ENCODE data around the gene CORO2A. TPM values are rescaled to one million over a fixed set of nuclear protein-coding genes. Genes with fewer than 3 reads are reported as not detected.

CORO2A gene
- total and polyA plus RNA-seq, 2 of the 8 experiments (the other 6 are each of a cell fraction or from before 2014, with no cell fraction given), result 13.7 to 27.9 TPM

DNA sequence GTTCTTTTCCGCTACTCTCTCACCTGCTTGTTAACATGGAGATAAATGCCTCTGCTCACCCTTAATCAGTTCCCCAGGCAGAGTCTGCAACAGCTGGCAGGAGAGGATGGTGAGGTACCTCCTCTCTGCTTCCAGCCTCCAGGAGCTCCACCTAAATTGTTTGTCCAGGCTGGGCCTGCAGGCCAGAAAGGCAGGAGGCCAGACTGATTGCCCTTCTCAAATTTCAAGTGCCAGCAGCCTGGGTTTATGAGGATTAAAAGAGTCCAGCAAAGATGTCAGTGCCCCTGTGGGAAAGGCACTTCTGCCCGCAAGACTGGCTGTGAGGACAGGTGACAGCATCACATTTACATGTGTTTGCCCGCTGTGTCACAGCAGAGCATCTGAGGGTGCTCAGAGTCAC lies 19.8 kb downstream of the CORO2A start:
- Histone ChIP-seq H2AK5ac (ENCODE audit: low read depth, low read length) (peak overlapping the region; percentile 90; the same call in 1 of the 2 replicates), H3K4me2 (ENCODE audit: insufficient read depth in 1 of 2, low read depth in 2 of 2, low read length in 2 of 2) (0 out of 4 replicates have a peak overlapping the region, but pooled peaks of 1 of the 2 experiments have one; percentile 36), H3K27ac (ENCODE audit: low read depth, low read length) (no peak overlapping the region), H3K4me3 (ENCODE audit: extremely low read depth in 1 of 4, insufficient read depth in 2 of 4, low read depth in 3 of 4, low read length in 4 of 4) (no peak overlapping the region), H3K56ac (replicated peaks; ENCODE audit: insufficient read length, low read depth, low read length) (no peak overlapping the region), H2BK20ac (ENCODE audit: low read length) (no peak overlapping the region), H2BK12ac (ENCODE audit: low read depth, low read length) (no peak overlapping the region), H3K9me3 (ENCODE audit: insufficient read depth in 2 of 2, low read depth in 1 of 2, low read length in 1 of 2) (no peaks in the 10 kb centered on the region), H2BK120ac (replicated peaks; ENCODE audit: low read depth, low read length) (no peak overlapping the region), H3K23me2 (ENCODE audit: low read depth, low read length) (no peaks in the 10 kb centered on the region), H4K20me1 (replicated peaks in 1 of 2; ENCODE audit: control insufficient read depth in 1 of 2, insufficient read depth in 2 of 2, low read length in 2 of 2) (peaks cover 2 to 5% of the 10 kb centered on the region in 2 experiments), H3K27me3 (replicated peaks in 1 of 4; ENCODE audit: control insufficient read depth in 3 of 4, extremely low read depth in 1 of 4, insufficient read depth in 3 of 4, low read length in 3 of 4) (no peaks in the 10 kb centered on the region), H3K4me1 (replicated peaks in 1 of 4; ENCODE audit: control insufficient read depth in 3 of 4, insufficient read depth in 4 of 4, low read length in 3 of 4) (peaks cover 10 to 29% (median 22%) of the 10 kb centered on the region in 4 experiments), H2BK15ac (ENCODE audit: low read length) (0 out of 2 replicates have a peak overlapping the region, but pooled peaks have one; percentile 31), H4K91ac (replicated peaks; ENCODE audit: insufficient read length, low read length) (no peak overlapping the region), H4K5ac (ENCODE audit: insufficient read length, low read depth, low read length) (no peak overlapping the region), H2AFZ (ENCODE audit: low read length) (no peak overlapping the region), H3K18ac (ENCODE audit: extremely low read depth, low read length) (no peak overlapping the region; the same call in 1 of the 2 replicates), H2BK5ac (ENCODE audit: low read depth, low read length) (no peak overlapping the region), H3K79me1 (ENCODE audit: low read depth, low read length) (peaks cover 7% of the 10 kb centered on the region; the same call in 1 of the 2 replicates), H3K23ac (ENCODE audit: insufficient read length) (no peak overlapping the region), H3K9ac (replicated peaks in 1 of 4; ENCODE audit: extremely low read depth in 1 of 4, low read depth in 3 of 4, low read length in 3 of 4) (no peak overlapping the region; a peak in 1 of 7 replicates), H3K36me3 (ENCODE audit: control insufficient read depth in 2 of 4, insufficient read depth in 4 of 4, low read length in 3 of 4) (no peaks in the 10 kb centered on the region), H3K14ac (ENCODE audit: insufficient read length) (no peak overlapping the region), H3K79me2 (ENCODE audit: control insufficient read depth in 1 of 2, insufficient read depth in 2 of 2, low read length in 2 of 2) (peaks cover 0 to 4% of the 10 kb centered on the region in 2 experiments; a peak in 1 of 4 replicates), H3K4ac (replicated peaks; ENCODE audit: insufficient read length, low read depth, low read length) (no peak overlapping the region), H4K8ac (ENCODE audit: extremely low read depth, insufficient read depth, low read length) (no peak overlapping the region; the same call in 1 of the 2 replicates)
- ChIA-PET CTCF (ENCODE audit: partially characterized antibody) (interaction anchor here (1.0 to 3.2 kb wide), 8 partner anchors 11 to 470 kb away, joined by 3 to 12 read pairs (median 4); partner anchors contain the start of gene CORO2A), POLR2A (ENCODE audit: partially characterized antibody) (interaction anchor here (1.2 kb wide), 1 partner anchor 10 kb away, joined by 3 read pairs; no protein-coding TSS in a partner anchor)
- WGBS, 2 experiments (ENCODE audit: extremely low coverage in 1 of 2, insufficient coverage in 1 of 2, insufficient read length in 1 of 2, insufficient replicate concordance in 2 of 2, low coverage in 1 of 2, low lambda C conversion rate in 2 of 2, missing lambda C conversion rate in 1 of 2), result 79% methylated on average over 3 of the region's 3 CpGs; no CpG with 5 or more reads in 1 of the 2 experiments
- FAIRE-seq (no peak), DNase-seq (ENCODE audit: low read depth in 1 of 2, low spot score in 2 of 2) (no peak)
- no peak for TF ChIP-seq GTF2F1 (IDR thresholded peaks at IDR 0.05; ENCODE audit: borderline replicate concordance, low read depth, low read length)
- TF ChIP-seq TAF7 (optimal IDR thresholded peaks at IDR 0.05; ENCODE audit: borderline replicate concordance, low read depth, low read length), result no peak
- TF ChIP-seq EP300 (IDR thresholded peaks at IDR 0.05; ENCODE audit: borderline replicate concordance in 1 of 2, low read depth in 2 of 2, low read length in 2 of 2), result no peak
- no peak for TF ChIP-seq POU5F1 (IDR thresholded peaks at IDR 0.05; ENCODE audit: low read depth, low read length)
- TF ChIP-seq CBX8 (IDR thresholded peaks at IDR 0.05; ENCODE audit: borderline replicate concordance, low read depth, low read length), result no peak
